ENCODE measurements around the gene CA4. TPM values are rescaled to one million over a fixed set of nuclear protein-coding genes. Genes with fewer than 3 reads are reported as not detected.
"Not testable (repeated sequence)": the region's sequence is repeated elsewhere in the genome, so short reads cannot be mapped to it uniquely, and the experiment has no call there.

The CA4 gene
- polyA plus RNA-seq, 4 donors: 35.5 to 60.0 (median 46.5) TPM

DNA sequence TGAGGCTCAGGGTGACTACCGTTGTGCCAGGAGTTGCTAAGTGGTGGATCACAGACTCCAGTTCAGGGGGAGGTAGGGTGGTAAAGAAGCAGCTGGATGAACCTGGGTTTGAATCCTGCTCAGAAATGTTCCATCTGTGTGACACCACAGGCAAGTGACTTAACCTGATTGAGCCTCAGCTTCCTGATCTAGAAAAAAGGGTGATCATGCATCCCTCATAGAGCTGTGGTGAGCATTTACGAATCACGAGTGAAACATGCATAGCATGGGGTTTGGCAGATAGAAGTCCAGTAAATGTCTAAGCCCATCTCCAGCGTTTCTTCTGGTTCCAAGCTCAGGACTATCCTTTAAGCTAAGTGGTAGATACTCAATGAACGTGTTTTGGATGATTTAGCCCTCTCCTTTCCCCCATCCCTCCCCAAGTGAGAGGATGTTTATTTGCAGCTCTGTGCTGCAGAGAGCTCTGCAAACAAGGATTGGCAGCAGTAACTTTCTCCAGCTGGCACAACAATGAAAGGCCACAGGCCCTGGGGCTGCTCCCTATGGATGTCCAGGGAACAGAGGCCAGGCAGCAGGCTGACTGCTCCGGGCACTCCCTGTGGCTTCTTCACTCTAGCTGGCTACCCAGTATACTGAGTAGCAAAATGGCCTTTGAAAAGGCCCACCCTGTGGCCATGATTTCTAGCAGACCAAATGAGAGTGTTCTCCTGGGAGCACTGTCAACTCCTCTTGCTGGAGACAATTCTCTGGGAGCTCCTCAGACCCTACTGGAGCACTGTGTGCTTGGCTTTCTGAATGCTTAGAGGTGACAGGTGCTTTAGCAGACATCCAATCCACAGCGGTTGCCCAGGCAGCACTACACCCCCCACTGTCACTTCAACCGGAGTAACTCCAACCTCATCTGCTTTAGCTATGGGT, 21.3 kb downstream of the CA4 start:
- DNase-seq (ENCODE audit: low read depth in 4 of 4, low spot score in 2 of 4): no peak

DNA sequence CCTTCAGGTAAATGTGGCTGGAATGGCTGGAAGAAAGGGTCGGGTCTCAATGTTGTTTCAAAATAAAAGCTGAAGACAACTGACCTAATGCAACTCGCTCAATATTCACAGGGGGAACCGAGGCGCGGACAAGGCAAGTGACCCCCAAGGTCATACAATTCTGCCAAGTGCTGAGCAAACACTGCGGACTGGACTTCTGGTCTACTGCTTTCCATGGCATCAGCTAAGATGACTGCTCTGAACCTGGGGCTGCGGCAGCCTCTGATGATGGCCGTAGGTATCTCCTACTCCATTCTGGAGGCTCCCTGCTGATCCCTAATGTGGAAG, 21.9 kb downstream of the CA4 start:
- no peak for DNase-seq (ENCODE audit: low read depth in 4 of 4, low spot score in 2 of 4)

DNA sequence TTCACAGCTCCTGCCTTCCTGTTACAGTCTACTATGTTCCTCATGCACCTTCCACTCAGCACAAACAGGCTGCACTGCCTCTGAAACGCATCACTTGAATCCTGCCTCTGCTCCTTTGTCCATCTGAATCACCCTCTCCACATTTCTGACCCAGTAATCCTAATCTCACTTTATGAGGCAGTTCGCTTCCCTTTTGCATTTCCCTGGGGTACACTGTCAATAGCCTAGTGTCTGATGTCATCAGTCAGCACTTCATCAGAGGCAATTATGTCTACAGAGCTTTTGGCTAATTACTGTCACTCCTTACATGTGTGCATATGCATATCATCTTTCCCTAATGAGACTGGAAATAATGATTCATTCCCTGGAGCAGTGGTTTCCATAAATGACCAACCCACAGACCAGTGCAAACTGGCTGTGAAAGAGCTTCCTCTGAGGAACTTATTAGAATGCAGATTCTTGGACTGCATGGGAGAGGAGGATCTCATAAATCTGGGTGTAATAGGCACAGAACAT, 23.6 kb downstream of the CA4 start:
- no peak for DNase-seq (ENCODE audit: low read depth in 4 of 4, low spot score in 2 of 4)

DNA sequence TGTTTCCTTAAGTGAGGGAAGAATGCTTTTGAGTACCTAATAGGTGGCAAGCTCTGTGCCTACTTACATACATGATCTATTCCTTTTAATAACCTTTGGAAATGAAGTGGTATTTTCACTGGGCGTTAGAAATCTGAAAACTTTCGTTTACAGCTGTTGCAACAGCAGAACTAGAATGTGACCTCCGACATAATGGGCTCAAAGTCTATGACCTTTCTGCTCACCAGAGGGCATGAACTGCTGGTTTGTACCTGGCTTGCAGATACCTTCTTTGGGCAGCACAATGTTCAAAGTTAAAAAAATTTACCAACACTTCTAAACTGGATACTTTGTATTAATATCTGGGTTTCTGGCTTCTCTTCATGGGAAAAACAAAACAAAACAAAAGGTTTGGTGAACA, 24.3 kb downstream of the CA4 start:
- DNase-seq (ENCODE audit: low read depth in 4 of 4, low spot score in 2 of 4): no peak

DNA sequence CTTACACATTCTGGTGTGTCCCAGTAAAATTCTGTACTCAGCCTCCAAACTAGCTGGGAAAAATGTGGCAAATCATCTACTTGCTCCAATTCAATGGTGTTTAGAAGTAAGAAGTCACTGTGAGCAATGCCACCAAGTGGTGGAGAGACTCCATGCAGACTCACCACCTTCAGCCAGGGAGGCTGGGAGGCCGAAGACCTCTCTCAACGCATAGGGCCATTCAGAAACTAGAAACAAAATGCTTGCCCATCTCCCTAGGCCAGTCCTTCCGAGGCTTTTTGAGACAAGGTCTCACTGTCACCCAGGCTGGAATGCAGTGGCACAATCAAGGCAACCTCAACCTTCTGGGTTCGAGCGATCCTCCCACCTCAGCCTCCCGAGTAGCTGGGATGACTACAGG, 25.0 kb downstream of the CA4 start:
- DNase-seq (ENCODE audit: low read depth in 4 of 4, low spot score in 2 of 4): not testable (repeated sequence)

DNA sequence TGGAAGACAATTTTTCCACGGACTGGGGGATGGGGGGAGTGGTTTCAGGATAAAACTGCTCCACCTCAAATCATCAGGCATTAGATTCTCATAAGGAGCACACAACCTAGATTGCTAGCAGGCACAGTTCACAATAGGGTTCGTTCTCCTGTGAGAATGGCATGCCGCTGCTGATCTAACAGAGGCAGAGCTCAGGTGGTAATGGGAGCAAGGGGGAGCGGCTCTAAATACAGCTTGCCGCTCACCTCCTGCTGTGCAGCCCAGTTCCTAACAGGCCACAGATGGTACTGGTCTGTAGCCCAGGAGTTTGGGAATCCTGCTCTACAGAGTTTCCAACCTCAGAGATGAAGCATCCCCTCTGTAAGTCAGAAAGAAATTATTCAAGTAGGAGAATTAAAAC, 27.0 kb downstream of the CA4 start:
- not testable (repeated sequence) for DNase-seq (ENCODE audit: low read depth in 4 of 4, low spot score in 2 of 4)

DNA sequence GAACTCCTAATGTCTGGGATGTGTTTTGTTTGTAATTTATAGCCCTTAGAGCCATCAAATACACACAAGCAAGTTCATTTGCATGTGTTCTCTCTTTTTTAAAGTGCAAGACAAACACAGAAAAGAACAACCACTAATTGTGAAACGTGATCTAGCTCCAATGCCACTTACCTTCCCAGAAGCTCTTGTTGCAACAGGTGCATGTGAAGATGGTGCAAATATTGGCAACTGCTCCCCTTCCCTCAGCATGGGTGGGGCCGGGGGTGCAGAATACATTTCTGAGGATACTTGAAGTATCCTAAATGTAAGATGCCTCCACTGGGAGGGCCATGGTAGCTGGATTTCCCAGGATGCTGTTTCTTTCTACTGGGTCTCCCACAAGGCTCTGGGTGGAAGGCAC, 28.4 kb downstream of the CA4 start:
- DNase-seq (ENCODE audit: low read depth in 4 of 4, low spot score in 2 of 4): not testable (repeated sequence)

DNA sequence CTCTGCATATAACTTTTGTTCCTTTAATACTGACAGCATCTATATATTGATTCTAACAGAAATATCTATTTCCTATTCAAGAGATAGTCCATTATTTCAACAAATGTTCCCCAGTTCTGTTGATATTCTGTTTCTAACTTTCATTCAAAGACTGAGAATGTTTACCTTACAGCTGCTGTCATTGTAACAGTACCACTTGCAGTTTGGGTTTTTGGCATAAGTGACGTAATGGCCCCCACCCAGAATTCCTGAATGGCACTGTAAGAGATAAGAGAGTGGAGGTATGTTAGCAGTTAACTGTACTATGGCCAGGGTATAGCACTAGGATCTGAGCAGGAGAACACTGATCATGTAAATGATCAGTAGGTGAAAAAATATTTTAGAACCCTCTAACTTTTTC, 30.6 kb downstream of the CA4 start:
- not testable (repeated sequence) for DNase-seq (ENCODE audit: low read depth in 4 of 4, low spot score in 2 of 4)

DNA sequence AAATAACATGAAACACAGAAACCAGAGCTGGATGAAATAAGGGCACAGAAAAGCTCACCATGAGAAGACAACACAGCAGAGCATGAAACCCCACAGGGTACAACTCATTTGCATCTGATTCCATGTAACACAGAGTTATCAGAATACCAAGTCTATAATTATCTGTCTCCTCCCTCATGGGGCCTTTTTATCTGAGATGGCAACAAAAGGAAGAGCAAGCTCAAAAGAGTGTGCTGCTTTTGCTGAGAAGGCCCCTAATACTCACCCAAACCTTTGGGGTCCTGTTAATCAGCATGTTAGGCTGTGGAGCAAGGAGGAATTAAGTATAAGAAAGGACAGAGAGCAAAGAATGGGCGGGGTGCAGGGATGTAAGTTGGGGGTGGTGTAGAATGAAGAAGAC, 36.6 kb downstream of the CA4 start:
- DNase-seq (ENCODE audit: low read depth in 4 of 4, low spot score in 2 of 4): not testable (repeated sequence)

DNA sequence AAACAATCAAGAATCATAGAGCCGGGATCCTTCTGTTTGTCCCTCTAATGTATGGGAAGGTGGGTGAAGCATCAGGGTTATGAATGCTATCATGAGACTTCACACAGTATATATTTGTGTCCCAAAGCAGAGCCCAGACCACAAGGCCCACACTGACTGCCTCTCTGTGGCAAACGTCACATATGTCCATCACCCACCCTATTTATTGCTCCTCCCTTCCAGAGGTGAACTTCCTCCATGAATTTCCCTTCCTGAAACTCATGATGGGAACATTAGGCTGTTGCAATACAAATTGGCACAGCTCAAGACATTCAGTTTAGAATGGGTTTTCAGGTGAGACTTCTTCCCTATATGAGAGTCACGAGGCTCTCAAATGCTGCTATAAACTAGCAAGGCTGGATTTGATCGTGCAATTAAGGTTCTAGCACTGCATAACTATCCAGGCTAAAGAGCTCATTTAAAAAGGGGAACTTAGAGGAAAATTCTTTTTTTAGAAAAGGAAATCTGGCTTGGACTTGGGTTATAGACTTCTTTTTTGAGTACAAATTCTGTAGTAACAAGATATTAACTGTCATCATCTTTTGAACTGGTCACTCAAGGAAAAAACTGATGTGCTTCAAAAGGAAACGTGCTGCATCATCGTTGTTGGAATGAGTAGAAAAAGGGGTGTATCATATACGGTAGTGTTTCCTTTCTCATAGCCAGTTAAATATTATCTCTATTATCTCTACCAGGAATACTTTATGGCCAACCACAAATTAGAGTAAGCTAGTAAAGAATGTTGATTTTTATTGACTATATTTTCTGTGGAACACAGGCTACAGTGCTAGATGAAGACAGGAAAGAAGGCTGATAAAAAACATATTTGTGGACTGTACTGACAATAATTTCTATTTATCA, 37.3 kb downstream of the CA4 start:
- DNase-seq (ENCODE audit: low read depth in 4 of 4, low spot score in 2 of 4): not testable (repeated sequence)

DNA sequence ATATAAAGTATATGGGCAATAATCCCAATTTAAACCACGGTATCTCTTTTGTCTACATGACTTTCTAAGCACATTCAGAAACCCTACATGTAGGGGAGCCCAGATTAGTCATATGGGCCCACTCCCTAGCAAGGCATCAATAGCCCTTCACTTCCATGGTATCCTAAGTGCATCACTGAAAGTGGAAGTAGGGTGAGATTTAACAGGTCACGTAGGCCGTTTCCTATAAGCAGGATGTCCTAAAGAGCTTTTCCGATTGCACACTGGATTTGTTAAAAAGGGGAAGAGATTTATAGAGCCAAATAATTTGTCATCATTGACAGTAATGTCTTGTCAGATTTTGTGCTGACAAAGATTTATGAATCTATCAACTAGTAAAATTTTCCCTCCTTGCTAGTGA, 39.0 kb downstream of the CA4 start:
- DNase-seq (ENCODE audit: low read depth in 4 of 4, low spot score in 2 of 4): no peak

DNA sequence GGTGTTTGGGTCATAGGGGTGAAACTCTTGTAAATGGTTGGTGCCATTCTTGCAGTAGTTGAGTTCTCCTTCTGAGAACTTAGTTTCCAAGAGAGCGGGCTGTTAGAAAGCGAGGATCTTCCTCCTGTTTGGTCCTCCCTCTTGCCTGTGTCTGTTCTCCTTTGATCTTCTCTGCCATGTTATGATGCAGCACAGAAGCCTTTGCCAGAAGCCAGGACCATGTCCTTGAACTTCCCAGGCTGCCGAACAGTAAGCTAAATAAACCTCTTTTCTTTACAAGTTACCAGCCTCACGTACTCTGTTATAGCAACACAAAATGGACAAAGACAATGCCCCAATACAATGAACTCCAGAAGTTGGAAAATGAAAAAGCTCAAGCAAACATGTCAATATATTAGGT, 40.3 kb downstream of the CA4 start:
- DNase-seq (ENCODE audit: low read depth in 4 of 4, low spot score in 2 of 4): not testable (repeated sequence)

DNA sequence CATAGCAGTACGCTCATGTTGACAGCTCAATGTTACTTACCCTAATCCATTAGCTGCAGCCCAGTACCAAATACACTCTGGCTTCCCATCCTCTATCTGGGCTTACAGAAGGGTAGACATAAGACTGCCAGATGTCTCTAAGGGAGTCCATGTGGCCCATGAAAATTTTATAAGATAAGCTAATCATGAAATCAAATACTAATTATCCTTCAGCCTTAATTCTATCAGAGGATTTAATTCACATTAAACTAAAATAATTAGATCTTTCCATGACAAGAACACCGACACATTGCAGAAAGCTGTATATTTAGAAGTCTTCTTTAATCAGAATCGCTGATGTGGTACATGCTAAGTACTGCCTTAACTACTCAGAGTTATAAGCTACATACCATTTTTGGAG, 43.3 kb downstream of the CA4 start:
- DNase-seq (ENCODE audit: low read depth in 4 of 4, low spot score in 2 of 4): not testable (repeated sequence)

DNA sequence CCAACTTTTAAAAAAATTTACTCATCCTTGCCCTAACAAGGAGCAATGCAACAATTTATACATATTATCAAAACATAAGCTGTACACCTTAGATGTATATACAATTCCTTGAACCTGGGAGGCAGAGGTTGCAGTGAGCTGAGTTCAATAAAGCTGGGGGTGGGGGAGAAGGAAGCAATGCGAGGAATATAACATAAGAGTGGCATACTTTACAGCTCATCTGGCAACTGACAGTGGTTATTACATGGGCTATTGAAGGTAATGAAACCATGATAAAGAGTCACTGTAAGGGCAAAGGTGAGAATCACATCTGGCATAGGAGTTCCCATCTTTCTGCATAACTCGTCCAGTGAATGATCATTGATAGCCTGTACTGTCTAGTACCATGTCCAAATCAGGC, 43.7 kb downstream of the CA4 start:
- no peak for DNase-seq (ENCODE audit: low read depth in 4 of 4, low spot score in 2 of 4)

DNA sequence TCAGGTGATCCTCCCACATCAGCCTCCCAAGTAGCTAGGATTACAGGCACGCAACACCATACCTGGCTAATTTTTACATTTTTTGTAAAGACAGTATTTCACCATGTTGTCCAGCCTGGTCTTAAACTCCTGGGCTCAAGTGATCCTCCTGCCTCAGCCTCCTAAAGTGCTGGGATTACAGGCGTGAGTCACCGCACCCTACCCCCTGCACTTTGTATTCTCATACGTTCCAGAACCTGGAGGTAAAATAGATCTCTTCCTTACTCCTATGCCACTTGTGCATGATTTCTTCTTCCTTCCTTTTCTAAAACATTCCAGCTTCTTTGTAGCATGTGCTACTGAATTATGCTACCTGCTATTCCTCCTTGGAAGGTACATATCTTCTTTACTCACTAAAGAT, 44.4 kb downstream of the CA4 start:
- not testable (repeated sequence) for DNase-seq (ENCODE audit: low read depth in 4 of 4, low spot score in 2 of 4)

DNA sequence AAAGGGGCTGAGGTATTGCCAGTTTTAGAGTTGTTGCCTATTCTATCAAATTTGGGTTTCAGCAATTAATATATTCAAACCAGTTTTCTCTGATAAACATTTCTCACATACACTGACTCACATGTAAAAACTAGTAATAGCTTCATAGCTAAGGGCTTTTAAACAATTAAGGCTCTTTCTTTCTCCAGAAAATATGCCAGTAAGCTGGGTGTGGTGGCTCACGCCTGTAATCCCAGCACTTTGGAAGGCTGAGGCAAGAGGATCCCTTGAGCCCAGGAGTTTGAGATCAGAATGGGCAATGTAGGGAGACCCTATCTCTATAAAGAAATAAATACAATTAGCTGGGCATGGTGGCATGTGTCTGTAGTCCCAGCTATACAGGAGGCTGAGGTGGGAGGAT, 48.9 kb downstream of the CA4 start:
- DNase-seq (ENCODE audit: low read depth in 4 of 4, low spot score in 2 of 4): not testable (repeated sequence)

DNA sequence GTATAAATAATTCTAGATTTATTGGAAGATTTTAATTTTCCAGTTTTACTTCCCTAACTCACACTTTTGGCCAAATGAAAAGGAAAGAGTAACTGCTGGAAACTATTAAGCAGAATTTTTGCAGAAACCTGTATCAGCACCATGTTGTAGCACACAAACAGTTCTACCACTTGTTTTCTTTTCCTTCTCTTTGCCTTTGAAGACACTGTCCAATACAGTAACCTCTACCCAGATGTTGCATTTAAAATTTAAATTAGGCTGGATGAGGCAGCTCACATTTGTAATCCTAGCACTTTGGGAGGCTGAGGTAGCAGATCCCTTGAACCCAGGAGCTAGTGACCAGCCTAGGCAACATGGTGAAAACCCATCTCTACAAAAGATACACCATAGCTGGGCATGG, 56.0 kb downstream of the CA4 start:
- DNase-seq (ENCODE audit: low read depth in 4 of 4, low spot score in 2 of 4): not testable (repeated sequence)

DNA sequence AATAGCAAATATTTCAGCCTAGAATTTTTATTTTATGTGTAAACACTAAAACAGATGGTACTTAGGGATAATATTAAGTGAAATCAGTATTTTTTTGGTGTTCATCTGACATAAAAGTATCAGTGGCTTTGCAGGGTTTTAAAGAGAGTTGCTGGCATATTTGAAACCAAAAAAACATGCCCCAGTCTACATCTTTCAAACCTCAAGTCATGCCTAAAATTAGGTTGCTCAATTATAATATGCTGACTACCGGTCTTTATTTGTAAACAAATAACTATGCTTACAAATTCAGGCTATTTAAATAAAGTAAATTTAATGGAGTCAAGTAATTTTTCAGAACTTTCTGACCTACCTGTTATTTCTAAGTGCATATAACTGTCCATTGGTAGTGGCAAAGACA, 58.5 kb downstream of the CA4 start:
- not testable (repeated sequence) for DNase-seq (ENCODE audit: low read depth in 4 of 4, low spot score in 2 of 4)
